ENCODE results near the gene ARAP2.

Gene ARAP2, protein sequence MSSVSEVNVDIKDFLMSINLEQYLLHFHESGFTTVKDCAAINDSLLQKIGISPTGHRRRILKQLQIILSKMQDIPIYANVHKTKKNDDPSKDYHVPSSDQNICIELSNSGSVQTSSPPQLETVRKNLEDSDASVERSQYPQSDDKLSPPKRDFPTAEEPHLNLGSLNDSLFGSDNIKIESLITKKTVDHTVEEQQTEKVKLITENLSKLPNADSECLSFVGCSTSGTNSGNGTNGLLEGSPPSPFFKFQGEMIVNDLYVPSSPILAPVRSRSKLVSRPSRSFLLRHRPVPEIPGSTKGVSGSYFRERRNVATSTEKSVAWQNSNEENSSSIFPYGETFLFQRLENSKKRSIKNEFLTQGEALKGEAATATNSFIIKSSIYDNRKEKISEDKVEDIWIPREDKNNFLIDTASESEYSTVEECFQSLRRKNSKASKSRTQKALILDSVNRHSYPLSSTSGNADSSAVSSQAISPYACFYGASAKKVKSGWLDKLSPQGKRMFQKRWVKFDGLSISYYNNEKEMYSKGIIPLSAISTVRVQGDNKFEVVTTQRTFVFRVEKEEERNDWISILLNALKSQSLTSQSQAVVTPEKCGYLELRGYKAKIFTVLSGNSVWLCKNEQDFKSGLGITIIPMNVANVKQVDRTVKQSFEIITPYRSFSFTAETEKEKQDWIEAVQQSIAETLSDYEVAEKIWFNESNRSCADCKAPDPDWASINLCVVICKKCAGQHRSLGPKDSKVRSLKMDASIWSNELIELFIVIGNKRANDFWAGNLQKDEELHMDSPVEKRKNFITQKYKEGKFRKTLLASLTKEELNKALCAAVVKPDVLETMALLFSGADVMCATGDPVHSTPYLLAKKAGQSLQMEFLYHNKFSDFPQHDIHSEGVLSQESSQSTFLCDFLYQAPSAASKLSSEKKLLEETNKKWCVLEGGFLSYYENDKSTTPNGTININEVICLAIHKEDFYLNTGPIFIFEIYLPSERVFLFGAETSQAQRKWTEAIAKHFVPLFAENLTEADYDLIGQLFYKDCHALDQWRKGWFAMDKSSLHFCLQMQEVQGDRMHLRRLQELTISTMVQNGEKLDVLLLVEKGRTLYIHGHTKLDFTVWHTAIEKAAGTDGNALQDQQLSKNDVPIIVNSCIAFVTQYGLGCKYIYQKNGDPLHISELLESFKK (N-terminal part only)

DNA sequence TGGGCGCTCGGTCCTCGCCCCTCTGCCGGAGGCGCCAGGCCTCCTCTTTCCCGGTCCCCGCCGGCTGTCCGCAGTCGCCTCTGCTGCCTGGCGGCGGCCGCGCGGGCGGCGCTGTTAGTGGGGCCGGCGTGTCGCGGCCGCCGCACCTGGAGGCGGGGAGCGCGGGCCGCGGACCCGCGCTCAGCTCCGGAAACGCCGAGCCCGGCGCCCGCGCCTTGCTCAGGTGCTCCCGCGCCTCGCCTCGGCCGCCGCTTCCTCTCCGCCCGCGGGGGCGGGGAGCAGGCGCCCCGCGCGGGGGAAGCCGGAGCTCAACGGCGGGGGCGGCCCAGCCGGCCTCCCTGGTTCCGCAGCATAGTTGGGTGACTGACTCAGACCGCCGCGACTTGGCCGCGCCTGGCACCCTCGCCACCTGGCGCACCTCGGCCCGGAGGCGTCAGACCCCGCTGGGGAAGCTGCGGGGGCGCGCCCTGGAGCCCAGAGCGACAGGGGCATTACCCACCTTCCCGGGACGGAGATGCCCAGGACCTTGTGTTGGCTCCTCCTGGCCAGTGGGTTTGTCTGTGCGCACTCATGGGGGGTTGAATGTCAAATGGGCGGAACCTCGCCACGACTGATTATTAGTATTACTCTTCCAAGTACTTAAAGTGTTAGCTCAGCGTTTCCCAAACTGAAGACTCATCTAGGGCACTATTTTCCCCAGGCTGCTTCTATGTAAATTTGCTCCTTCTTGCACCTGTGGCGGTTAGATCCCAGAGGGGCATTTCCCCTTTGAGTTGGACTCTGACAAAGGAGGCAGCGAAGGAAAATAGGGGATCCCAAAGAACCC is at the start of gene ARAP2:
TSS of gene ARAP2 (minus strand) at position 258 of the 826 bp plus-strand sequence. CDS start 15,028 bp downstream, outside the sequence.
- in situ Hi-C loops (cut with HindIII; ENCODE audit: low pct_ligation_motif_present, low sequenced_read_pairs) = no loop called here
- no peak for DNase-seq
- Histone ChIP-seq H3K36me3 (replicated peaks) (no peaks in the 10 kb centered on the region), H3K27ac (no peak within 1 kb of the TSS), H3K27me3 (replicated peaks) (no peaks in the 10 kb centered on the region), H3K4me3 (ENCODE audit: low read depth, low read length) (peak within 1 kb of the TSS; percentile 65)
- TF ChIP-seq, protein P1, sequence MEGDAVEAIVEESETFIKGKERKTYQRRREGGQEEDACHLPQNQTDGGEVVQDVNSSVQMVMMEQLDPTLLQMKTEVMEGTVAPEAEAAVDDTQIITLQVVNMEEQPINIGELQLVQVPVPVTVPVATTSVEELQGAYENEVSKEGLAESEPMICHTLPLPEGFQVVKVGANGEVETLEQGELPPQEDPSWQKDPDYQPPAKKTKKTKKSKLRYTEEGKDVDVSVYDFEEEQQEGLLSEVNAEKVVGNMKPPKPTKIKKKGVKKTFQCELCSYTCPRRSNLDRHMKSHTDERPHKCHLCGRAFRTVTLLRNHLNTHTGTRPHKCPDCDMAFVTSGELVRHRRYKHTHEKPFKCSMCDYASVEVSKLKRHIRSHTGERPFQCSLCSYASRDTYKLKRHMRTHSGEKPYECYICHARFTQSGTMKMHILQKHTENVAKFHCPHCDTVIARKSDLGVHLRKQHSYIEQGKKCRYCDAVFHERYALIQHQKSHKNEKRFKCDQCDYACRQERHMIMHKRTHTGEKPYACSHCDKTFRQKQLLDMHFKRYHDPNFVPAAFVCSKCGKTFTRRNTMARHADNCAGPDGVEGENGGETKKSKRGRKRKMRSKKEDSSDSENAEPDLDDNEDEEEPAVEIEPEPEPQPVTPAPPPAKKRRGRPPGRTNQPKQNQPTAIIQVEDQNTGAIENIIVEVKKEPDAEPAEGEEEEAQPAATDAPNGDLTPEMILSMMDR (IDR thresholded peaks at IDR 0.05; ENCODE audit: low read depth, low read length, missing control alignments) = no peak

DNA sequence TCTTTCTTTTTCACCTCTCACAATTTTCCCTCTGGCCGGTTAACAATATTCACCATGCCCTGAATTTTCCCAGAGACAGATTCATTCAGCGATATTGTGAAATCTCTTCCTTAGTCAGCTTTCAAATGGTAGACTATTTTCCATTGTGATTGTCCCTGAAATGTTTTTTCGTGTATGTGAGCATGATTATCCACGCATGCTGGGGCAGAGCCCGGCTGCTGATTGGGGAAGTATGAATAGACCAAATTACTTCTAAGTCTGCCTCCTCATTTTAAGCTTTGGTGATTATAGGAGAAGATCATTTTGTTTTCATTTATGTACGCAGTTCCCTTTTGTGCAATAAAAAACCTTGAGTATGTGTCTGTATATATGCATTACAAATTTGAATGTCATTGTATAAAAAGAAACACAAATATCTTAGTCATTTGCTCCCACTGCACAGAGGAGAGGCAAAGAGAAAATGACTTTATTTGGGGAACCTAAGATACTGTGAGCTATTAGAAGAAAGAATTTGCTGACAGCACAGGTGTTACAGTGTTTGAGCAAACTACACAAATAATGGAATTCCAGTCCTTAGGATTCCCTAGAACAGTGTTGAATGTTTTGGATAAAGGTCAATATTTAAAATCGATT is 48.4 kb upstream of the ARAP2 start:
- H3K36me3 ChIP-seq (replicated peaks) = no peaks in the 10 kb centered on the region
- in situ Hi-C loops (cut with HindIII; ENCODE audit: low pct_ligation_motif_present, low sequenced_read_pairs) = no loop called here
- DNase-seq = no peak
- no peak overlapping the region for H3K27ac ChIP-seq
- H3K4me3 ChIP-seq (ENCODE audit: low read depth, low read length) = no peak overlapping the region
- TF ChIP-seq, protein P1 (IDR thresholded peaks at IDR 0.05; ENCODE audit: low read depth, low read length, missing control alignments) = no peak
- H3K27me3 ChIP-seq (replicated peaks) = no peaks in the 10 kb centered on the region

DNA sequence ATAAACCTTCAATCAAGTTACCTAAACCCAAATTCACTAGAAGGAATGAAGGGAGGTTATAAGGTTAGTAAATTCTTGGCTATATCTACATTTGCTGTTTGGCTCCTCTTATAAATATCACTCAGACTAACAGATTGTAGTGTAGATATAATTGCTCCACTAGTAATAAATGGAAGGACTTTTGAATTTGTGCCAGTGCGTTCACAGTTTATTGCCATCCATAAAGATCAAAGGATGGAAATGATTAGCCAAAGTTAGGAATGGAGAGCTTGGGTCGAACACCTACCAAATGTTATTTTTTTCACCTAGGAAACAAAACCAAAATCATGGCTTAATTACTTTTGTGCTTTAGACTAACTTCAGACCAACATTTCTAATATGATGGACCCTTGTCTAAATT is 46.3 kb upstream of the ARAP2 start:
- DNase-seq = no peak
- in situ Hi-C loops (cut with HindIII; ENCODE audit: low pct_ligation_motif_present, low sequenced_read_pairs) = no loop called here
- TF ChIP-seq, protein P1 (IDR thresholded peaks at IDR 0.05; ENCODE audit: low read depth, low read length, missing control alignments) = no peak
- Histone ChIP-seq H3K27me3 (replicated peaks) (no peaks in the 10 kb centered on the region), H3K27ac (no peak overlapping the region), H3K36me3 (replicated peaks) (no peaks in the 10 kb centered on the region), H3K4me3 (ENCODE audit: low read depth, low read length) (no peak overlapping the region)

DNA sequence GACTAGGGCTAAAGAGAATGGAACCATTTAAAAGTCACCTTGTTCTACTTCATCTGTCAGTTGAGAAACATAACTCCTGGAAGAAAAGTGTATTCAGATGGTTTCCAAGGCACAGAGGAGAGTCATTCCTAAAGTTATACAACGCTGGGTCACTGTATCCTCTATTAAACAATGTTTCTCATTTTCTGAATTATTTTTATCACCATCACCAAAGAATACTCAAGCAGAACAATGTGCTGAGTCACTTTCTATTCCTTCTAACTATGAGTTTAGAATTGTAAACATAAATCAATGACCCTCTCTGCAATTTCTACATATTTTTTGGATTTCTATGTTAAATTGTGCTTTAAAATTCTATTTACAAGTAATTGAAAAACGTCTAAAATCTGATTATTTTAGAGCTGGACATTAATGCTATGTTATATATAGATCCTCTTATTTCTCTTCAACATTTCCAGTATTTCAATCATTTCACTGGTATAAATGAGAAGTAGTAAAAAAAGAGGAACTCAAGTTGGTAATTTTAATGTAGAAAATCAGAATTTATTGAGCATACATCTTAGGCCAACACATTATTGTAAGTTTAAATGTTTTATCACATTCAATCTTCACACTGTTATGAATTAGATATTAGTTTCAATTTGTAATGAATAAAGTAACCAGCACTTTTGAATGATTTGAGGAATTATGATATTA is 44.6 kb upstream of the ARAP2 start:
- Histone ChIP-seq H3K4me3 (ENCODE audit: low read depth, low read length) (no peak overlapping the region), H3K27me3 (replicated peaks) (no peaks in the 10 kb centered on the region), H3K27ac (no peak overlapping the region), H3K36me3 (replicated peaks) (no peaks in the 10 kb centered on the region)
- no peak for DNase-seq
- TF ChIP-seq, protein P1 (IDR thresholded peaks at IDR 0.05; ENCODE audit: low read depth, low read length, missing control alignments) = no peak
- in situ Hi-C loops (cut with HindIII; ENCODE audit: low pct_ligation_motif_present, low sequenced_read_pairs) = no loop called here

All from brain microvascular endothelial cell (primary cell).